Hematopoietic multipotent progenitor cell treated with erythropoietin and hydrocortisone succinate and interleukin-3 and kit ligand, for 15 days (in vitro differentiated cells): ENCODE data around the gene TEX11.
"Not testable (repeated sequence)": the region's sequence is repeated elsewhere in the genome, so short reads cannot be mapped to it uniquely, and the experiment has no call there.

ENCODE experiments used
- DNase-seq: peaks from one replicate; pipeline ENCODE4 v3.0.0-alpha.2; 2015; ENCODE audit warnings: low spot score

Gene TEX11

DNA sequence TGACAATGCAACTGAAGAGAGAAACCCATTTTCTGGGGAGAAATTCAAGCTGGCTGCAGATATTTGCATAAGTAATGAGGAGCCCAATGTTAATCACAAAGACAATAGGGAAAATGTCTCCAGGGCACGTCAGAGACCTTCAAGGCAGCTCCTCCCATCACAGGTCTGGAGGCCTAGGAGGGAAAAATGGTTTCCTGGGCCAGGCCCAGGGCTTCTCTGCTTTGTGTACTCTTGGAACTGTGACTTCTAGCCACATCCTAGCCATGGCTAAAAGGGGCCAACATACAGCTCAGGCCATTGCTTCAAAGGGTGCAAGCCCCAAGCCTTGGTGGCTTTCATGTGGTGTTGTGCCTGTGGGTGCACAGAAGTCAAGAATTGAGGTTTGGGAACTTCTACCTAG, 321.4 kb downstream of the TEX11 start:
- not testable (repeated sequence) for DNase-seq

DNA sequence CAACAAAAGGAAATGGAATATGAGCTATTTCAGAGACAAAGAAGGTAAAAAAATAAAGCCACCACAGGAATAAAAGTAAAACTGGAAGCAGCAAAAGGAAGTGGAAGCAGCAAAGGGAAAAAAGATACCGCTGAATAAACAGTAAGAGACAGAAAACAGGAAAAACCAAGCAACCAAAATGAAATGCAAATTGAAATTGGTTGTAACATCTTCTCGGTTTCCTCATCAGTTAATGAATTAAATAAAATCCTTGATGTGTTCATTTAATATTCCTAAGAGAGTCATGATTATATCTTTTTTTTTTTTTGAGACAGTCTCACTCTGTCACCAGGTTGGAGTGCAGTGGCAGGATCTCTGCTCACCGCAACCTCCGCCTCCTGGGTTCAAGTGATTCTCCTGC, 331.1 kb downstream of the TEX11 start:
- DNase-seq: no peak

GRCh38 chrX:70569922-70570576, 338.5 kb downstream of the TEX11 start:
- DNase-seq: not testable (repeated sequence)

GRCh38 chrX:70554948-70555347, 353.6 kb downstream of the TEX11 start:
- no peak for DNase-seq

DNA sequence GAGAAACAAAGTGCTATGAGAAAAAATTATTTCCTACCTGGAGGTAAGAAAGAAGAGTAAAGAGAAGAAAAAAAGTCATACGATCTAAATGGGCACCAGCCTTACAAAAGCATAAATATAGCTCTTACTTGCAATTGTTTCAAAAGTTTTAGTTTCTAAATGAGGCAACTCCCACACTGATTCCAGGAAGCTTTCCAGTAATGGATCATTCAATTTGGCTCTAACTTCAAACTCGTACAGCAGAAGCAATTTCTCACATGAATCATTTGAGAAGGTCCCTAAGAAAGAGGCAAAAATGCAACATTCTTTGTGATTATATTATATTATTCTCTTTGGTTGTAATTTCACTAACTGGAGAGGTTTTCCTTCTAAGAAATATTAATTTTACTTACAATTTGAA, 354.0 kb downstream of the TEX11 start:
- DNase-seq: no peak

DNA sequence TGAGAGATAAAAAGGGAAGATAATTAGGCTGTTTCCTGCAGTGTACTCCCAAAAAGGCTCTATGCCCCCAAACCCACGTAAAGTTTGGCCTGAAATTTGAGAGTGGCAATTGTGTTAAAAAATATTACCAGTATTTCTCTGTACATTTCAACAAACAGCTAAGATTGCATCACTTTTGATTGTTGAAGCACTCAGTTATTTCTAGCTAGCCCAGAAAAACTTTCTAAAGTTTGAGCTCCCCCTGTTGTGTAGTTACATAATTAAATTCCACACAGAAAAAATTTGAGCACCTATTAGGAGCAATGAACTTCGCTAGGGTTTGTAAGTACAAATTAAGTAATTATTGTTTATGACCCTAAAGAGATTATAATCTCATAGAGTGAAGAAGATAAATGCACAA, 354.4 kb downstream of the TEX11 start:
- DNase-seq: no peak

DNA sequence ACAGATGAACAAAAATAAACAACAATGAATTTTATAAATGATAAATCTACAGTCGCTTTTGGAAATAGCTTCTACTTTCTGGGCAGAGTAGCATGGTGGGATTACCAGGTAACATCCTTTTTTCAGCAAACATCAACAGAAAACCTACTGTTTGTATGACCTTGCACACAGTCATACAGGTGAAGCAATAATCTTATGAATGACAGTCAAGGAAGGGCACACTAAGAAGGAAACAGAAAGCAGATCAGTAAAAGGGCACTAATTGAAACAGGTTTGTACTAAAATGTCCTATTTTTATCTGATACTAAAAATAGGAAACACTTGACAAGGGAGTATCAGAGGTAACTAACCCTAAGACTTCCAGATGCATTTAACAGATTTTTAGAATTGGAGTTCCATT, 355.0 kb downstream of the TEX11 start:
- DNase-seq: no peak

GRCh38 chrX:70552130-70552704, 356.3 kb downstream of the TEX11 start:
- DNase-seq: no peak

- no peak for DNase-seq
Observed at GRCh38 chrX:70549429-70549828, 359.1 kb downstream of the TEX11 start.

DNA sequence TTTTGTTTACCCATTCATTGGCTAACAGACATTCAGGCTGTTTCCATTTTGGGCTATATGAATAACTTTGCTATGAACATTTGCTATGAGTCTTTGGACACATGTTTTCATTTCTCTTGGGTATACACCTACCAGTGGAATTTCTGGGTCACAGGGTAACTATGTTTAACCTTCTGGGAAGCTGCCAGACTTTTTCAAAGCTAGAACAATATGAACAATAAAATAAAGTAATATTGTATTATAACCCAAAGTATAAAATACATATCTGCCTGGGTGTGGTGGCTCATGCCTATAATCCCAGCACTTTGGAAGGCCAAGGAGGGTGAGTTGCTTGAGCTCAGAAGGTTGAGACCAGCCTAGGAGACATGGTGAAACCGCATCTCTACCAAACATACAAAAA, 373.3 kb downstream of the TEX11 start:
- no peak for DNase-seq

DNA sequence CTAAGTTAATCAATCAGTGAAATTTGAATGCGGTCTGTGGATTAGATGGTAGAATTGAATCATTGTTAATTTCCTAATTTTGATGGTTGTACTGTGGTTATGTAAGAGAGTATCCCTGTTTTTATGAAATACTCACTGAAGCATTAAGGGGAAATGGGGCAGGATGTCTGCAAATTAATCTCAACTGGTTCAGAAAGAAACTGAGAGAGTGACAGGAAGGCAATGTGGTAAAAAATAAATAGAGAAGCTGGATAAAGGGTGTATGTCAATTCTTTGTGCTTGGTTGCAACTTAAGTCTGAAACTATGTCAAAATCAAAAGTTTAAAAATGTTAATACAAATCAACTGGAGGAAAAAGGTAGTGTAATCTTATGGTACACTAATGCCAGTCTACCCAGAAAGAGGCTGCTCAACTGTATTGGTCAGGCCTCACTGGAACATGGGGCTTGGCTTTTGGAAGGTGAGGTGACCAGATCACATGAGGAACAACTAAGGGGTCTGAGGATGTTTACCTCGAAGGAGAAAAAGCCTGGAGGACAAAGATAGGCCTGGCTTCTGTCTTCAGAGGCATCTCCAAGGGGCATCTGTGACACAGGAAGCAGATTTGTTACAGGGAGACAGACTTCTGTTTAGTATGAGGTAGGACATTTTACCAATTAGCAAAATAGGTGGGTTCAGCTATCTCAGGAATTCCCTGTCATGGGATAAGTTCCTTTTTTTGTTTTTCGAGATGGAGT, 380.7 kb downstream of the TEX11 start:
- DNase-seq: no peak

GRCh38 chrX:70527053-70527452, 381.5 kb downstream of the TEX11 start:
- DNase-seq: no peak

DNA sequence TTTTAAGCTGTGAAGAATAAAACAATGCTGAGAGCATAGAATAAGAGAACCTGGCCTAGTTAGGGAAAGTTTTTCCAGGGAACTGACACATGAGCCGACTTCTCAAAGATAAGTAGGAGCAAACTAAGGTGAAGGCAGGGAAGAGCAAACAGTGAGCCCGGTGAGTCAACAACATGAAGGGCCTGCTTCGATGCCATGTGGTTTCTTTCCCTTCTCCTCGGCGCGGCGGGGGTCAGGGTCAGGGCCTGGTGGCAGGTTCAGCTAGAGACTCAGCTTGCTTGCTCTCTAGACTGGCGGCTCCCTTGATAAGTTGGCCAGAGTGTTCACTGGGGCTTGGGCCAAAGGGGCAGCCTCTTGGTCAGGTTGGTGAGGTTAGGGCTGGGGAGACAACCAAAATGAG, 382.8 kb downstream of the TEX11 start:
- DNase-seq: no peak

- DNase-seq: not testable (repeated sequence)
Observed at GRCh38 chrX:70515692-70516091, 392.8 kb downstream of the TEX11 start.

- not testable (repeated sequence) for DNase-seq
Observed at GRCh38 chrX:70515270-70515669, 393.2 kb downstream of the TEX11 start.

DNA sequence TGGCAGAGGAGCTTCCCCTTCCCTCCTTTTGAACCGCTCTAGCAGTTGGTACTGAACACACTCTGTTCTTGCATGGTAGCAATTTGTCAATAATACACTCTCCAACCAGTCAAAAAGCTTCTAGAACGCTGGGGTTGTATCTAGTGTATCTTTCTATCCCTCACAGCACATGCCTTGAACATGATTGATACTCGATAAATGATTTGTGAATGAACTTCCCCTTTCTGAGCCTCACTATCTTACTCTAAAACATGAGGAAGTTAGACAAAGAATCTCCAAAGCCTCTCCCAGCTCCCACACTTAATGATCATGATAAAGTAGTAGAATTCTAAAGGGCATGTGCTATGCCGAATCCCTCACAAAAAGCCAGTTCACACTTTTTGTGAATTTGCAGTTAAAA, 399.4 kb downstream of the TEX11 start:
- no peak for DNase-seq

- DNase-seq: no peak
Observed at GRCh38 chrX:70508296-70508911, 400.1 kb downstream of the TEX11 start.

- no peak for DNase-seq
Observed at GRCh38 chrX:70505451-70505841, 403.1 kb downstream of the TEX11 start.

GRCh38 chrX:70504772-70505450, 403.6 kb downstream of the TEX11 start:
- DNase-seq: no peak

GRCh38 chrX:70500826-70501225, 407.7 kb downstream of the TEX11 start:
- DNase-seq: no peak

- no peak for DNase-seq
Observed at GRCh38 chrX:70498129-70498528, 410.4 kb downstream of the TEX11 start.

GRCh38 chrX:70497026-70497425, 411.5 kb downstream of the TEX11 start:
- DNase-seq: no peak
